ENCODE data around the gene KLHL26. TPM values are rescaled to one million over a fixed set of nuclear protein-coding genes. Genes with fewer than 3 reads are reported as not detected.

Gene KLHL26
- total and polyA plus RNA-seq, 9 of the 15 experiments (the other 6 are each of a cell fraction or from before 2014, with no cell fraction given) = 0.13 to 13.3 (median 1.4) TPM

- TF ChIP-seq, protein P1, sequence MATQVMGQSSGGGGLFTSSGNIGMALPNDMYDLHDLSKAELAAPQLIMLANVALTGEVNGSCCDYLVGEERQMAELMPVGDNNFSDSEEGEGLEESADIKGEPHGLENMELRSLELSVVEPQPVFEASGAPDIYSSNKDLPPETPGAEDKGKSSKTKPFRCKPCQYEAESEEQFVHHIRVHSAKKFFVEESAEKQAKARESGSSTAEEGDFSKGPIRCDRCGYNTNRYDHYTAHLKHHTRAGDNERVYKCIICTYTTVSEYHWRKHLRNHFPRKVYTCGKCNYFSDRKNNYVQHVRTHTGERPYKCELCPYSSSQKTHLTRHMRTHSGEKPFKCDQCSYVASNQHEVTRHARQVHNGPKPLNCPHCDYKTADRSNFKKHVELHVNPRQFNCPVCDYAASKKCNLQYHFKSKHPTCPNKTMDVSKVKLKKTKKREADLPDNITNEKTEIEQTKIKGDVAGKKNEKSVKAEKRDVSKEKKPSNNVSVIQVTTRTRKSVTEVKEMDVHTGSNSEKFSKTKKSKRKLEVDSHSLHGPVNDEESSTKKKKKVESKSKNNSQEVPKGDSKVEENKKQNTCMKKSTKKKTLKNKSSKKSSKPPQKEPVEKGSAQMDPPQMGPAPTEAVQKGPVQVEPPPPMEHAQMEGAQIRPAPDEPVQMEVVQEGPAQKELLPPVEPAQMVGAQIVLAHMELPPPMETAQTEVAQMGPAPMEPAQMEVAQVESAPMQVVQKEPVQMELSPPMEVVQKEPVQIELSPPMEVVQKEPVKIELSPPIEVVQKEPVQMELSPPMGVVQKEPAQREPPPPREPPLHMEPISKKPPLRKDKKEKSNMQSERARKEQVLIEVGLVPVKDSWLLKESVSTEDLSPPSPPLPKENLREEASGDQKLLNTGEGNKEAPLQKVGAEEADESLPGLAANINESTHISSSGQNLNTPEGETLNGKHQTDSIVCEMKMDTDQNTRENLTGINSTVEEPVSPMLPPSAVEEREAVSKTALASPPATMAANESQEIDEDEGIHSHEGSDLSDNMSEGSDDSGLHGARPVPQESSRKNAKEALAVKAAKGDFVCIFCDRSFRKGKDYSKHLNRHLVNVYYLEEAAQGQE (IDR thresholded peaks at IDR 0.05; ENCODE audit: borderline replicate concordance) = peak; percentile 45; the same call in 1 of the 2 replicates
- TF ChIP-seq, protein P1 (CRISPR knock-in tag; IDR thresholded peaks at IDR 0.05; ENCODE audit: low read depth) = no peak
- peak; percentile 16 for TF ChIP-seq EP400 (IDR thresholded peaks at IDR 0.05)
- peak; percentile 56; the same call in 1 of the 2 replicates for TF ChIP-seq HDAC2 (IDR thresholded peaks at IDR 0.05)
- 0 out of 2 replicates have a peak, but pooled peaks have one; percentile 13 for TF ChIP-seq ZNF263 (CRISPR knock-in tag; IDR thresholded peaks at IDR 0.05; ENCODE audit: borderline replicate concordance)
- no peak for TF ChIP-seq DMBX1 (CRISPR knock-in tag; IDR thresholded peaks at IDR 0.05; ENCODE audit: borderline replicate concordance)
- 0 out of 2 replicates have a peak, but pooled peaks have one; percentile 6 for TF ChIP-seq ATF1 (CRISPR knock-in tag; IDR thresholded peaks at IDR 0.05)
- peak; percentile 94 for TF ChIP-seq ATF1 (tag; IDR thresholded peaks at IDR 0.05)
- TF ChIP-seq, protein P2, sequence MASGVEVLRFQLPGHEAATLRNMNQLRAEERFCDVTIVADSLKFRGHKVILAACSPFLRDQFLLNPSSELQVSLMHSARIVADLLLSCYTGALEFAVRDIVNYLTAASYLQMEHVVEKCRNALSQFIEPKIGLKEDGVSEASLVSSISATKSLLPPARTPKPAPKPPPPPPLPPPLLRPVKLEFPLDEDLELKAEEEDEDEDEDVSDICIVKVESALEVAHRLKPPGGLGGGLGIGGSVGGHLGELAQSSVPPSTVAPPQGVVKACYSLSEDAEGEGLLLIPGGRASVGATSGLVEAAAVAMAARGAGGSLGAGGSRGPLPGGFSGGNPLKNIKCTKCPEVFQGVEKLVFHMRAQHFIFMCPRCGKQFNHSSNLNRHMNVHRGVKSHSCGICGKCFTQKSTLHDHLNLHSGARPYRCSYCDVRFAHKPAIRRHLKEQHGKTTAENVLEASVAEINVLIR (CRISPR knock-in tag; IDR thresholded peaks at IDR 0.05) = peak; percentile 54; the same call in 1 of the 2 replicates
- TF ChIP-seq ZBTB7A (IDR thresholded peaks at IDR 0.05; ENCODE audit: borderline replicate concordance, control insufficient read depth, low read depth, low read length) = peak; percentile 55; the same call in 1 of the 2 replicates
- TF ChIP-seq RHOXF2B (CRISPR knock-in tag; conservative IDR thresholded peaks at IDR 0.05) = no peak
- TF ChIP-seq EP300 (IDR thresholded peaks at IDR 0.05; ENCODE audit: low read length) = peak; percentile 13; the same call in 1 of the 2 replicates
- peak; percentile 64; the same call in 1 of the 2 replicates for TF ChIP-seq ZFX (CRISPR knock-in tag; IDR thresholded peaks at IDR 0.05)
- no peak for TF ChIP-seq ZSCAN29 (IDR thresholded peaks at IDR 0.05)
- 0 out of 2 replicates have a peak, but pooled peaks have one; percentile 8 for TF ChIP-seq PKNOX1 (IDR thresholded peaks at IDR 0.05)
- TF ChIP-seq RUNX1 (IDR thresholded peaks at IDR 0.05; ENCODE audit: low read depth) = 0 out of 2 replicates have a peak, but pooled peaks have one; percentile 15
- peak; percentile 62 for TF ChIP-seq MAX (CRISPR knock-in tag; IDR thresholded peaks at IDR 0.05)
These were observed 46.3 kb upstream of the KLHL26 start (continued) for GRCh38 chr19:18590273-18591272.
